HG02623 (cell line): ENCODE results near the gene CAMSAP2.

Experiments
- ATAC-seq: cut with Tn5 transposase; IDR thresholded peaks from one replicate; pipeline ENCODE4 v1.9.1; 2021; ENCODE audit warnings: moderate library complexity; ENCODE audit not compliant: unreplicated experiment

The CAMSAP2 gene

GRCh38 chr1:200895801-200896530 lies 157.3 kb downstream of the CAMSAP2 start:
- no peak for ATAC-seq

- no peak for ATAC-seq
Observed at GRCh38 chr1:200896531-200897196, 158.0 kb downstream of the CAMSAP2 start.

GRCh38 chr1:200897259-200897658 lies 158.6 kb downstream of the CAMSAP2 start:
- ATAC-seq = no peak

- ATAC-seq = no peak
Observed at GRCh38 chr1:200899015-200899386, 160.3 kb downstream of the CAMSAP2 start.

- ATAC-seq = no peak
Observed at GRCh38 chr1:200899451-200899915, 160.8 kb downstream of the CAMSAP2 start.

GRCh38 chr1:200899954-200900867 lies 161.5 kb downstream of the CAMSAP2 start:
- no peak for ATAC-seq

- ATAC-seq = no peak
Observed at GRCh38 chr1:200900877-200901276, 162.2 kb downstream of the CAMSAP2 start.

- no peak for ATAC-seq
Observed at GRCh38 chr1:200901350-200901749, 162.7 kb downstream of the CAMSAP2 start.

- no peak for ATAC-seq
Observed at GRCh38 chr1:200901796-200902444, 163.2 kb downstream of the CAMSAP2 start.

GRCh38 chr1:200903793-200904192 lies 165.1 kb downstream of the CAMSAP2 start:
- ATAC-seq = no peak

GRCh38 chr1:200904772-200905171 lies 166.1 kb downstream of the CAMSAP2 start:
- no peak for ATAC-seq

- no peak for ATAC-seq
Observed at GRCh38 chr1:200905411-200906052, 166.8 kb downstream of the CAMSAP2 start.

GRCh38 chr1:200906491-200906890 lies 167.8 kb downstream of the CAMSAP2 start:
- ATAC-seq = no peak

- ATAC-seq = peak; percentile 51
Observed at GRCh38 chr1:200907611-200908097, 169.0 kb downstream of the CAMSAP2 start.

GRCh38 chr1:200908191-200908868 lies 169.6 kb downstream of the CAMSAP2 start:
- no peak for ATAC-seq

- no peak for ATAC-seq
Observed at GRCh38 chr1:200909071-200909470, 170.4 kb downstream of the CAMSAP2 start.

- peak; percentile 40 for ATAC-seq
Observed at GRCh38 chr1:200909757-200910239, 171.1 kb downstream of the CAMSAP2 start.
